Large intestine (tissue), 3 donors: ENCODE data around the gene TAF8. TPM values are rescaled to one million over a fixed set of nuclear protein-coding genes. Genes with fewer than 3 reads are reported as not detected.

Experiments used
- DNase-seq, 2 donors: peaks; one replicate each; pipeline versions ENCODE4 v3.0.0 to v3.0.0-alpha.2; 2013
- H3K27ac ChIP-seq: one replicate; pipeline ENCODE4 v1.5.1; 2013; ENCODE audit warnings: low read length
- H3K27me3 ChIP-seq: 2 replicates; pipeline ENCODE4 v1.6.1; 2013; ENCODE audit warnings: low read length; ENCODE audit not compliant: control insufficient read depth, insufficient read depth
- H3K36me3 ChIP-seq: 2 replicates; pipeline ENCODE4 v1.6.1; 2013; ENCODE audit warnings: low read length; ENCODE audit not compliant: control insufficient read depth, insufficient read depth
- H3K4me1 ChIP-seq: one replicate; pipeline ENCODE4 v1.6.1; 2013; ENCODE audit warnings: low read length; ENCODE audit not compliant: control insufficient read depth, insufficient read depth
- H3K4me3 ChIP-seq: one replicate; pipeline ENCODE4 v1.5.1; 2013; ENCODE audit warnings: low read length
- H3K9me3 ChIP-seq: one replicate; pipeline ENCODE4 v1.6.1; 2013; ENCODE audit warnings: mild to moderate bottlenecking, low read depth, low read length, moderate library complexity; ENCODE audit not compliant: control insufficient read depth
- WGBS: methylation state at CpG from one replicate; pipeline ENCODE4 v1.1.5; 2013; ENCODE audit warnings: low lambda C conversion rate; ENCODE audit not compliant: insufficient coverage; 5-methylcytosine and 5-hydroxymethylcytosine counted together
- polyA plus RNA-seq: library from polyadenylated mRNA; unstranded; fragments of 120-200 nt; gene quantifications from one replicate; pipeline ENCODE4 v1.2.1, GENCODE V29; 2013

TAF8 gene
- polyA plus RNA-seq, 1 donor = 32.7 TPM

GRCh38 chr6:42051268-42051653 lies 937 bp downstream of the TAF8 start:
- Histone ChIP-seq H3K4me1 (peaks cover 35% of the 10 kb centered on the region), H3K27ac (peak overlapping the region; percentile 94)

GRCh38 chr6:42053601-42054000 lies 3.3 kb downstream of the TAF8 start:
- no peaks in the 10 kb centered on the region for H3K9me3 ChIP-seq
- H3K4me1 ChIP-seq = peaks cover 25% of the 10 kb centered on the region
- H3K27me3 ChIP-seq = no peaks in the 10 kb centered on the region
- H3K36me3 ChIP-seq = peaks cover 39% of the 10 kb centered on the region
- peak in 1 of 2 donors; percentile 71 for DNase-seq
- peak overlapping the region; percentile 67 for H3K27ac ChIP-seq
- no peak overlapping the region for H3K4me3 ChIP-seq

More at GRCh38 chr6:42051268-42051653, 937 bp downstream of the TAF8 start:
- WGBS = no CpG with 5 or more reads among the region's 8 CpGs
- H3K4me3 ChIP-seq = peak overlapping the region; percentile 90
- DNase-seq = no peak
- H3K9me3 ChIP-seq = no peaks in the 10 kb centered on the region
- H3K27me3 ChIP-seq = no peaks in the 10 kb centered on the region
- peaks cover 19% of the 10 kb centered on the region for H3K36me3 ChIP-seq

GRCh38 chr6:42059743-42060142 lies 9.4 kb downstream of the TAF8 start:
- WGBS = no CpG with 5 or more reads among the region's 5 CpGs
- no peaks in the 10 kb centered on the region for H3K9me3 ChIP-seq
- H3K27me3 ChIP-seq = no peaks in the 10 kb centered on the region
- no peaks in the 10 kb centered on the region for H3K4me1 ChIP-seq
- DNase-seq = no peak
- H3K36me3 ChIP-seq = peaks cover 68% of the 10 kb centered on the region
- no peak overlapping the region for H3K4me3 ChIP-seq
- no peak overlapping the region for H3K27ac ChIP-seq

DNA sequence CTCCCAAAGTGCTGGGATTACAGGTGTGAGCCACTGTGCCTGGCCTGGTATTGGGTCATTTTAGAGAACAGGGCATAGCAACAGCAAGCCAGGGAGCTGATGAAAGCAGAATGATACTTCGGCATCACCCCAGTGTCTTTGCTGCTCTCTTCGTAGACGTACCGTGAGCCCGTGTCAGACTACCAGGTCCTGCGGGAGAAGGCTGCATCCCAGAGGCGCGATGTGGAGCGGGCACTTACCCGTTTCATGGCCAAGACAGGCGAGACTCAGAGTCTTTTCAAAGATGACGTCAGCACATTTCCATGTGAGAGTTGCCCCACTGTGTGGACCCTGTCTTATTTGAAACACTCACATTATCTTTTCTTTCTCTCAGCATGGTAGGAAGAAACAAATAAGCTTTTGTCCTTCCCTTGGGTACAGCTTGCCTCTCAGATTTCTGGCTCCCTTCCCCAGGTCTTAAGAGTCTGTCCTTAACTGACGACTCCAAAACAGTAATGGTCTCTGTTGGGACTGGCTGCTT lies 15.9 kb downstream of the TAF8 start:
- WGBS = no CpG with 5 or more reads among the region's 13 CpGs
- Histone ChIP-seq H3K4me1 (no peaks in the 10 kb centered on the region), H3K9me3 (no peaks in the 10 kb centered on the region), H3K4me3 (no peak overlapping the region), H3K27me3 (no peaks in the 10 kb centered on the region), H3K36me3 (peaks cover 75% of the 10 kb centered on the region), H3K27ac (no peak overlapping the region)
- DNase-seq = no peak

GRCh38 chr6:42068173-42068572 lies 17.8 kb downstream of the TAF8 start:
- H3K36me3 ChIP-seq = peaks cover 83% of the 10 kb centered on the region

GRCh38 chr6:42068872-42069522 lies 18.7 kb downstream of the TAF8 start:
- Histone ChIP-seq H3K4me1 (no peaks in the 10 kb centered on the region), H3K9me3 (no peaks in the 10 kb centered on the region), H3K27me3 (no peaks in the 10 kb centered on the region), H3K27ac (no peak overlapping the region), H3K4me3 (no peak overlapping the region), H3K36me3 (peaks cover 84% of the 10 kb centered on the region)
- WGBS = 100% methylated on average over 1 of the region's 5 CpGs
- DNase-seq = no peak

More at GRCh38 chr6:42068173-42068572, 17.8 kb downstream of the TAF8 start:
- DNase-seq = no peak
- 100% methylated on average over 1 of the region's 7 CpGs for WGBS
- H3K27me3 ChIP-seq = no peaks in the 10 kb centered on the region
- no peaks in the 10 kb centered on the region for H3K9me3 ChIP-seq
- no peaks in the 10 kb centered on the region for H3K4me1 ChIP-seq
- H3K27ac ChIP-seq = no peak overlapping the region
- H3K4me3 ChIP-seq = no peak overlapping the region

DNA sequence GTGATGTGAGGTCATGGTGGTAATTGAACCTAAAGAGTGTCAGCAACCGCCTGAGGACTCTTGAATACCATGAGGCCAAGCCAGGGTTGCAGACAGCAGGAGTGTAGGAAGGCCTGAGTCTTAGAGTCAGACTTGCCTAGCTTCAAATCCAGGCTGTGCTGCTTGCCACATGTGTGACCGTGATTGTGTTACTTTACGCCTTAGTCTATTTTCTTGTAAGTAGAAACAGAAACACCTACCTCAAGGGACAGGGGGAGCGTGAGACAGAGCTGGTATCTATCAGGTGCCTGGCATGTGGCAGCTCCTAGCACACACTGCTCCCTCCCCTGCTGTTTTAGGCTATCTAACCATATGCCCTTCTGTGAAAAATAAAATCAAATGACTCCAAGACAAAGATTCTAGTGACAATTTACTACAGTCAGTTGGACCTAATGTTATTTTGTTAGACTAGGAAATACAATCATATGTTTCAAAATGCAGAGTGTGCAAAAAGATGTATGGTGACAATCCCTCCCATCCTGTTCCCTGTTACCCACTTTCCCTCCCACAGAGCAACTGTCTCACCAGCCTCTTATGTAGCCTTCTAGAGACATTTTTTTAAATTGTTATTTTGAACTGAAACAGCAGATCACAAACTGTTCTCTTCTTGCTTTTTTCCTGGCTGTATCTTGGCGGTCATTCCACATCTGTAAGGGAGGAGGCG lies 21.7 kb downstream of the TAF8 start:
- Histone ChIP-seq H3K4me3 (no peak overlapping the region), H3K27me3 (no peaks in the 10 kb centered on the region), H3K27ac (no peak overlapping the region), H3K36me3 (peaks cover 89% of the 10 kb centered on the region), H3K4me1 (no peaks in the 10 kb centered on the region), H3K9me3 (no peaks in the 10 kb centered on the region)
- no CpG with 5 or more reads among the region's 6 CpGs for WGBS
- no peak for DNase-seq

DNA sequence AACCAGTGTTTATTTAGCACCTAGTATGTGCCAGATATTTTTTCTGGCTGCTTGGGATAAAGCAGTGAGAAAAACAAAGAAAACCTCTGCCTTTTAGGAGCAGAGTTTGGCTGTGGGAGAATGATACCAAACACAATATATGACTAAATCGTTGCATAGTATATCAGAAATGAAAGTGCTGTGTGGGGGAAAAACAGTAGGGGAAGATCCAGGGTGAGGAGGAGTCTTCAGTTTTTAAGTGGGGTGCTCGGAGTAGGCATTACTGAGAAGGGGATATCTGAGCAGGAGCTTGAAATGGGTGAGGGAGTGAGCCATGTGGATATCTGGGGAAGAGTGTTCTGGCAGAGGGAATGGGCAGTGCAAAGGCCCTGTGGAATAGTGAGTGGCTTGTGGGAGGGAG lies 23.0 kb downstream of the TAF8 start:
- 100% methylated on average over 1 of the region's 2 CpGs for WGBS
- Histone ChIP-seq H3K36me3 (peaks cover 90% of the 10 kb centered on the region), H3K27ac (no peak overlapping the region), H3K4me1 (no peaks in the 10 kb centered on the region), H3K4me3 (no peak overlapping the region), H3K9me3 (no peaks in the 10 kb centered on the region), H3K27me3 (no peaks in the 10 kb centered on the region)
- DNase-seq = no peak

DNA sequence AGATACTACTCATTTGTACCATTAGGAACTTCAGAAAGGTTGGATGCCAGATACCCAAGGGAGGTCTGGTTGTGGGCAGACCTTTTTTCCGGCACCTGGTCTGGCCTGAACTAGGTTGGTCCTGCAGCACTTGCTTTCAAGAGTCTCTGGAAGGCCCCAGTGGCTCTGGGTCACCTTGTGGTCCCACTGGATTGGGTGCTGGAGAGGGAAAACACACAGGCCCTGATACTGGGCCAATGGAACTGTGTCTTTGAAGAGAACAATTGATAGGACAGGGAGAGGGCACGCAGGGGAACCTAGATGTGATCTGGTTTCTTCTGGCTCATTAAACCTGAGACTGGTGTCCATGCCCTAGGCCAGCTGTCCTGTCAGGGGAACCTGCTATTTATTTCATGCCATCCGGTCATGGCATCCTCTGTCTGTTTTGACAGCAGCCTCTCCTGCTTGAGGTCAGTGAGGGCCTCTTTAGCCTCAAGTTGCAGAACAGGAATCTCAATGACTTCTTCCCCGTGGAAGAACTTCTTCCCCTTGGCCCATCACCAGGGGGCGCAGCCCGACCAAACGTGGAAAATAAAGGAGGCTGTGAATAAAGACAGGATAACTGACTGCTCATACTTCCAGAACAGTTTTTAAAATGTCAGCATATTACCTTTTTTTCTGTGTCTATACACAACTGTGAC lies 25.0 kb downstream of the TAF8 start:
- Histone ChIP-seq H3K9me3 (no peaks in the 10 kb centered on the region), H3K4me3 (no peak overlapping the region), H3K27ac (no peak overlapping the region), H3K36me3 (peaks cover 87% of the 10 kb centered on the region), H3K4me1 (no peaks in the 10 kb centered on the region), H3K27me3 (no peaks in the 10 kb centered on the region)
- WGBS = no CpG with 5 or more reads among the region's 7 CpGs
- DNase-seq = peak; percentile 60 to 61

DNA sequence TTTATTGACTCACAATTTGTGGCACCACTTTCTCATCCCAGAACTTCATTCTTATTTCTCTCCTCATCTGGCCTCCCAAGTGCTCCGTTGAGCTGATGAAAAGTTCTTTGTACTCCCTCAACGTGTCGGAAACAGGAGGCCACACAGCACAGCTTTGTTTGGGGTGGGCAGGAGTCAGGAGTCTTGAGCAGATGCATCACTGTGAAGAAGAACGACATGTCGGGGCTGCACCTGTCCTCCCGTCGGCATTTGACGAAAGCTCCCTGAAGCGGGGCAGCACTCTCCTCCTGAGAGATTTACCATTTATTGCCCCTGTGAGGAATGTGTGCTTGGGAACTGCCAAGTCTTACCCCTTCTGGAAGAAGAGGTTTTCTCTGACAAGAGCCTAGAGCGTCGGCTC lies 28.1 kb downstream of the TAF8 start:
- H3K4me1 ChIP-seq = no peaks in the 10 kb centered on the region
- H3K27me3 ChIP-seq = no peaks in the 10 kb centered on the region
- no peaks in the 10 kb centered on the region for H3K9me3 ChIP-seq
- peaks cover 77% of the 10 kb centered on the region for H3K36me3 ChIP-seq
- H3K27ac ChIP-seq = no peak overlapping the region
- H3K4me3 ChIP-seq = no peak overlapping the region
- WGBS = 80% methylated on average over 1 of the region's 11 CpGs
- DNase-seq = no peak
